Neural cell (in vitro differentiated cells): Measurements from ENCODE around the gene ARHGAP40. TPM values are rescaled to one million over a fixed set of nuclear protein-coding genes. Genes with fewer than 3 reads are reported as not detected.

Source experiments
- H2AFZ ChIP-seq: fragments of 200-600, 300-800 bp; sonication (generic), shearing (Covaris generic); 2 replicates; pipeline ENCODE4 v1.6.0; 2014; ENCODE audit warnings: low read depth, mild to moderate bottlenecking, antibody characterized with exemption, low read length, moderate library complexity
- H3F3A ChIP-seq: fragments of 200-600 bp; shearing (Covaris generic); 2 replicates; pipeline ENCODE4 v1.6.1; 2016; ENCODE audit warnings: mild to moderate bottlenecking, moderate library complexity, mixed read lengths, antibody characterized with exemption, low read length; ENCODE audit not compliant: insufficient read depth, poor library complexity, severe bottlenecking
- H3K27ac ChIP-seq: fragments of 200-600, 300-800 bp; sonication (generic), shearing (Covaris generic); 2 replicates; pipeline ENCODE4 v1.5.1; 2014; ENCODE audit warnings: mild to moderate bottlenecking, low read length, moderate library complexity
- H3K27me3 ChIP-seq: fragments of 300-800, 200-600 bp; sonication (generic), shearing (Covaris generic); 2 replicates; pipeline ENCODE4 v1.6.0; 2014; ENCODE audit warnings: mild to moderate bottlenecking, low read depth, low read length, moderate library complexity; ENCODE audit not compliant: insufficient read depth
- H3K36me3 ChIP-seq: fragments of 300-800, 200-600 bp; sonication (generic), shearing (Covaris generic); 2 replicates; pipeline ENCODE4 v1.5.1; 2014; ENCODE audit warnings: mild to moderate bottlenecking, antibody characterized with exemption, low read length, moderate library complexity; ENCODE audit not compliant: insufficient read depth
- H3K4me2 ChIP-seq: fragments of 300-800, 200-600 bp; sonication (generic), shearing (Covaris generic); 2 replicates; pipeline ENCODE4 v1.6.0; 2014; ENCODE audit warnings: mild to moderate bottlenecking, low read length
- H3K4me3 ChIP-seq: fragments of 300-800, 200-600 bp; sonication (generic), shearing (Covaris generic); 2 replicates; pipeline ENCODE4 v1.5.1; 2014; ENCODE audit warnings: mild to moderate bottlenecking, low read length, moderate library complexity
- H3K79me2 ChIP-seq: fragments of 200-600 bp; shearing (Covaris generic); replicated peaks from 2 replicates; pipeline ENCODE4 v1.6.0; 2014; ENCODE audit warnings: mild to moderate bottlenecking, low read length, moderate library complexity; ENCODE audit not compliant: insufficient read depth
- H3K9ac ChIP-seq: fragments of 300-800, 200-600 bp; sonication (generic), shearing (Covaris generic); 2 replicates; pipeline ENCODE4 v1.6.1; 2016; ENCODE audit warnings: mild to moderate bottlenecking, low read length, mixed read lengths
- H3K9me2 ChIP-seq: fragments of 200-600 bp; shearing (Covaris generic); 2 replicates; pipeline ENCODE4 v1.6.1; 2016; ENCODE audit warnings: mild to moderate bottlenecking, low read length, mixed read lengths; ENCODE audit not compliant: insufficient read depth
- H3K9me3 ChIP-seq: fragments of 200-600, 300-800 bp; sonication (generic), shearing (Covaris generic); 2 replicates; pipeline ENCODE4 v1.6.1; 2016; ENCODE audit warnings: mild to moderate bottlenecking, mixed run types, low read length, moderate library complexity, mixed read lengths
- H4K20me1 ChIP-seq: fragments of 200-600 bp; shearing (Covaris generic); 2 replicates; pipeline ENCODE4 v1.6.1; 2016; ENCODE audit warnings: mild to moderate bottlenecking, mixed run types; ENCODE audit not compliant: insufficient read depth
- EP300 ChIP-seq: fragments of 450-650 bp; conservative IDR thresholded peaks from 2 replicates; pipeline ENCODE4 v1.6.1; 2014; ENCODE audit warnings: antibody characterized with exemption, mild to moderate bottlenecking, moderate library complexity; ENCODE audit not compliant: poor library complexity, severe bottlenecking
- EZH2 ChIP-seq: fragments of 200-600, 300-800 bp; shearing (Covaris generic), sonication (generic); IDR thresholded peaks from 2 replicates; pipeline ENCODE4 v1.6.1; 2014; ENCODE audit warnings: antibody characterized with exemption, low read length, borderline replicate concordance, mild to moderate bottlenecking; ENCODE audit not compliant: insufficient read depth, poor library complexity, severe bottlenecking
- MXI1 ChIP-seq: fragments of 450-650 bp; conservative IDR thresholded peaks from 2 replicates; pipeline ENCODE4 v1.6.1; 2014; ENCODE audit warnings: antibody characterized with exemption, mild to moderate bottlenecking; ENCODE audit not compliant: poor library complexity, severe bottlenecking
- POLR2AphosphoS5 ChIP-seq: IDR thresholded peaks from 2 replicates; pipeline ENCODE4 v1.6.1; 2012
- RAD21 ChIP-seq: fragments of 450-650 bp; conservative IDR thresholded peaks from 2 replicates; pipeline ENCODE4 v1.6.1; 2014; ENCODE audit warnings: antibody characterized with exemption, mild to moderate bottlenecking, moderate library complexity
- SMC3 ChIP-seq: fragments of 450-650 bp; conservative IDR thresholded peaks from 2 replicates; pipeline ENCODE4 v1.6.1; 2014; ENCODE audit warnings: antibody characterized with exemption, mild to moderate bottlenecking, moderate library complexity; ENCODE audit not compliant: poor library complexity
- TAF1 ChIP-seq: IDR thresholded peaks from 2 replicates; pipeline ENCODE4 v1.6.1; 2012; ENCODE audit warnings: low read depth
- polyA plus RNA-seq: library from polyadenylated mRNA; depleted of rRNA; stranded (reverse); fragments of >200 nt; gene quantifications from 2 replicates; pipeline ENCODE4 v1.2.3, GENCODE V29; 2014
- TF ChIP-seq, protein P1 (sequence below): fragments of 450-650 bp; IDR thresholded peaks from 2 replicates; pipeline ENCODE4 v1.5.1; 2014; ENCODE audit warnings: antibody characterized with exemption, mild to moderate bottlenecking, moderate library complexity; ENCODE audit not compliant: poor library complexity, severe bottlenecking
- TF ChIP-seq, protein P2 (sequence below): IDR thresholded peaks from 2 replicates; pipeline ENCODE4 v1.6.1; 2012; ENCODE audit warnings: borderline replicate concordance

ARHGAP40 gene
- polyA plus RNA-seq, 1 donor from 2014 or later = 0.61 TPM

DNA sequence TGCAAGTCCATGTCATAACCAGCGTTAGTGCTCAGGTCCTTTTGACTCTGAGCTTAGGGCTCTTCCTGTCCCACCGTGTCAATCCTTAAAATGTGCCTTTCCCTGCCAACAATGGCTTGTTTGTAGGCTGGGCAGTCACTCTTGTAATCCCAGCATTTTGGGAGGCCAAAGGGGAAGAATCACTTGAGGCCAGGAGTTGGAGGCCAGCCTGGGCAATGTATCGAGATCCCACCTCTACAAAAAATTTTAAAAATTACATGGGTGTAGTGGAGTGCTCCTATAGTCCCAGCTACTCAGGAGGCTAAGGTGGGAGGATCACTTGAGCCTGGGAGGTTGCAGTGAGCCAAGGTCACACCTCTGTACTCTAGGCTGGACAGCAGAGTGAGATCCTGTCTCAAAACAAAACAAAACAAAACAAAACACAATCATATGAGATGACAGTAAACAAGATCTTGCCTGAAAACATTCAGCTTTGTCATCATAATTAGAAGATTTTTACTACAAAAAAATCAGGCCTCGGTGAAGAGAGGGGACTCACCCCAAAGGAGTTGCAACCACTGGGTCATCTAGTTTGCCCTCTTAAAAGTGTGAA lies 70.2 kb downstream of the ARHGAP40 start:
- TF ChIP-seq, protein P1, sequence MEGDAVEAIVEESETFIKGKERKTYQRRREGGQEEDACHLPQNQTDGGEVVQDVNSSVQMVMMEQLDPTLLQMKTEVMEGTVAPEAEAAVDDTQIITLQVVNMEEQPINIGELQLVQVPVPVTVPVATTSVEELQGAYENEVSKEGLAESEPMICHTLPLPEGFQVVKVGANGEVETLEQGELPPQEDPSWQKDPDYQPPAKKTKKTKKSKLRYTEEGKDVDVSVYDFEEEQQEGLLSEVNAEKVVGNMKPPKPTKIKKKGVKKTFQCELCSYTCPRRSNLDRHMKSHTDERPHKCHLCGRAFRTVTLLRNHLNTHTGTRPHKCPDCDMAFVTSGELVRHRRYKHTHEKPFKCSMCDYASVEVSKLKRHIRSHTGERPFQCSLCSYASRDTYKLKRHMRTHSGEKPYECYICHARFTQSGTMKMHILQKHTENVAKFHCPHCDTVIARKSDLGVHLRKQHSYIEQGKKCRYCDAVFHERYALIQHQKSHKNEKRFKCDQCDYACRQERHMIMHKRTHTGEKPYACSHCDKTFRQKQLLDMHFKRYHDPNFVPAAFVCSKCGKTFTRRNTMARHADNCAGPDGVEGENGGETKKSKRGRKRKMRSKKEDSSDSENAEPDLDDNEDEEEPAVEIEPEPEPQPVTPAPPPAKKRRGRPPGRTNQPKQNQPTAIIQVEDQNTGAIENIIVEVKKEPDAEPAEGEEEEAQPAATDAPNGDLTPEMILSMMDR = no peak
- no peak for TF ChIP-seq POLR2AphosphoS5
- TF ChIP-seq RAD21 = no peak
- TF ChIP-seq, protein P2, sequence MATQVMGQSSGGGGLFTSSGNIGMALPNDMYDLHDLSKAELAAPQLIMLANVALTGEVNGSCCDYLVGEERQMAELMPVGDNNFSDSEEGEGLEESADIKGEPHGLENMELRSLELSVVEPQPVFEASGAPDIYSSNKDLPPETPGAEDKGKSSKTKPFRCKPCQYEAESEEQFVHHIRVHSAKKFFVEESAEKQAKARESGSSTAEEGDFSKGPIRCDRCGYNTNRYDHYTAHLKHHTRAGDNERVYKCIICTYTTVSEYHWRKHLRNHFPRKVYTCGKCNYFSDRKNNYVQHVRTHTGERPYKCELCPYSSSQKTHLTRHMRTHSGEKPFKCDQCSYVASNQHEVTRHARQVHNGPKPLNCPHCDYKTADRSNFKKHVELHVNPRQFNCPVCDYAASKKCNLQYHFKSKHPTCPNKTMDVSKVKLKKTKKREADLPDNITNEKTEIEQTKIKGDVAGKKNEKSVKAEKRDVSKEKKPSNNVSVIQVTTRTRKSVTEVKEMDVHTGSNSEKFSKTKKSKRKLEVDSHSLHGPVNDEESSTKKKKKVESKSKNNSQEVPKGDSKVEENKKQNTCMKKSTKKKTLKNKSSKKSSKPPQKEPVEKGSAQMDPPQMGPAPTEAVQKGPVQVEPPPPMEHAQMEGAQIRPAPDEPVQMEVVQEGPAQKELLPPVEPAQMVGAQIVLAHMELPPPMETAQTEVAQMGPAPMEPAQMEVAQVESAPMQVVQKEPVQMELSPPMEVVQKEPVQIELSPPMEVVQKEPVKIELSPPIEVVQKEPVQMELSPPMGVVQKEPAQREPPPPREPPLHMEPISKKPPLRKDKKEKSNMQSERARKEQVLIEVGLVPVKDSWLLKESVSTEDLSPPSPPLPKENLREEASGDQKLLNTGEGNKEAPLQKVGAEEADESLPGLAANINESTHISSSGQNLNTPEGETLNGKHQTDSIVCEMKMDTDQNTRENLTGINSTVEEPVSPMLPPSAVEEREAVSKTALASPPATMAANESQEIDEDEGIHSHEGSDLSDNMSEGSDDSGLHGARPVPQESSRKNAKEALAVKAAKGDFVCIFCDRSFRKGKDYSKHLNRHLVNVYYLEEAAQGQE = no peak
- TF ChIP-seq EP300 = no peak
- TF ChIP-seq SMC3 = no peak
- no peak for TF ChIP-seq EZH2
- no peak for TF ChIP-seq TAF1
- TF ChIP-seq MXI1 = no peak
- no peaks in the 10 kb centered on the region for H3K9me3 ChIP-seq
- H3K9me2 ChIP-seq = no peaks in the 10 kb centered on the region
- peaks cover 4% of the 10 kb centered on the region for H3F3A ChIP-seq
- H3K36me3 ChIP-seq = no peaks in the 10 kb centered on the region
- no peaks in the 10 kb centered on the region for H3K79me2 ChIP-seq
- no peak overlapping the region for H3K4me2 ChIP-seq
- no peaks in the 10 kb centered on the region for H3K27me3 ChIP-seq
- peak overlapping the region; percentile 15 for H3K9ac ChIP-seq
- no peaks in the 10 kb centered on the region for H4K20me1 ChIP-seq
- H2AFZ ChIP-seq = no peak overlapping the region
- peak overlapping the region; percentile 20 for H3K4me3 ChIP-seq
- H3K27ac ChIP-seq = peak overlapping the region; percentile 52

DNA sequence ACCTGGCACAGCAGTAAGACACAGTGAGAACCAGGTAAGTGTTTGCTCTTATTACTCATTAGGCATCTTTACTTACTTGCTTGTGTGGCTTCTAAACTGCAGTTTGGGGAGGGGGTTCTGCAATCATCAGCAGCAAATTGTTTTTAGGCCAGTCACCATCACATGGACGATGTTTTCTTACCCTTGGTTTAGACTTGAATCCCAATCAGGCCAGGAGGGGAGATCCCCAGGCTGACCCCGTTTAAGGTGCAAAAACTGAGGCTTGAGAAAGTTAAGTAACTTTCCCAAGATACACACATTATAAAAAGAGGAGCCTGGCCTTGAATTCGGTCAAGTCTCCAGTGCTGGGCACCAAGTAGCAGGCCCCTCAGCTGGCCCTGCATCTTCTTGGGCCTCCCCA lies 70.9 kb downstream of the ARHGAP40 start:
- no peaks in the 10 kb centered on the region for H3K36me3 ChIP-seq
- H4K20me1 ChIP-seq = no peaks in the 10 kb centered on the region
- no peak overlapping the region for H3K9ac ChIP-seq
- no peak overlapping the region for H3K4me2 ChIP-seq
- no peaks in the 10 kb centered on the region for H3K9me3 ChIP-seq
- H3K4me3 ChIP-seq = no peak overlapping the region
- TF ChIP-seq EP300 = no peak
- TF ChIP-seq TAF1 = no peak
- no peak for TF ChIP-seq POLR2AphosphoS5
- TF ChIP-seq SMC3 = no peak
- TF ChIP-seq, protein P1 = no peak
- TF ChIP-seq EZH2 = no peak
- TF ChIP-seq, protein P2 = no peak
- TF ChIP-seq MXI1 = no peak
- no peak for TF ChIP-seq RAD21
- H3F3A ChIP-seq = peaks cover 4% of the 10 kb centered on the region
- no peaks in the 10 kb centered on the region for H3K79me2 ChIP-seq
- H3K27me3 ChIP-seq = no peaks in the 10 kb centered on the region
- no peak overlapping the region for H2AFZ ChIP-seq
- no peak overlapping the region for H3K27ac ChIP-seq
- no peaks in the 10 kb centered on the region for H3K9me2 ChIP-seq
